HCT116 (cell line): ENCODE data around the gene NAB2.

Source experiments
- CTCF ChIP-seq, 3 experiments: fragments of 200-600 bp in 1 of 3; sonication (generic) in 1 of 3; IDR thresholded peaks in 2 of 3; conservative IDR thresholded peaks in 1 of 3; 2 replicates each; pipeline ENCODE4 v1.5.1; 2012 to 2017; ENCODE audit warnings: low read depth in 2 of 3, low read length in 2 of 3, antibody characterized with exemption in 1 of 3, borderline replicate concordance in 1 of 3, control low read depth in 1 of 3, mild to moderate bottlenecking in 1 of 3, mixed read lengths in 1 of 3, mixed run types in 1 of 3, moderate library complexity in 1 of 3; ENCODE audit not compliant: insufficient read depth in 1 of 3
- EGR1 ChIP-seq: IDR thresholded peaks from 2 replicates; pipeline ENCODE4 v1.6.1; 2012; ENCODE audit warnings: low read depth
- EZH2 ChIP-seq: fragments of 200-600 bp; sonication (generic); IDR thresholded peaks from 2 replicates; pipeline ENCODE4 v1.6.1; 2017; ENCODE audit warnings: antibody characterized with exemption, mixed run types
- FOSL1 ChIP-seq: IDR thresholded peaks from 2 replicates; pipeline ENCODE4 v1.6.1; 2012; ENCODE audit warnings: low read depth
- POLR2A ChIP-seq: IDR thresholded peaks from 2 replicates; pipeline ENCODE4 v1.7.0; 2011; ENCODE audit warnings: borderline replicate concordance; ENCODE audit not compliant: insufficient read depth, insufficient read length; ENCODE audit errors: extremely low read depth
- POLR2AphosphoS5 ChIP-seq: IDR thresholded peaks from 2 replicates; pipeline ENCODE4 v1.6.1; 2011; ENCODE audit warnings: mild to moderate bottlenecking, low read depth, low read length, moderate library complexity
- RAD21 ChIP-seq: IDR thresholded peaks from 2 replicates; pipeline ENCODE4 v1.6.1; 2012; ENCODE audit warnings: low read depth, mild to moderate bottlenecking
- REST ChIP-seq: IDR thresholded peaks from 2 replicates; pipeline ENCODE4 v1.6.1; 2012; ENCODE audit warnings: low read depth
- SP1 ChIP-seq: IDR thresholded peaks from 2 replicates; pipeline ENCODE4 v1.6.1; 2012; ENCODE audit warnings: low read depth
- ZFX ChIP-seq: fragments of 450-650 bp; IDR thresholded peaks from 2 replicates; pipeline ENCODE4 v1.6.1; 2017
- TF ChIP-seq, protein P1 (sequence below): IDR thresholded peaks from 2 replicates; pipeline ENCODE4 v1.6.1; 2012
- TF ChIP-seq, protein P2 (sequence below): IDR thresholded peaks from 2 replicates; pipeline ENCODE4 v1.6.1; 2011; ENCODE audit warnings: mild to moderate bottlenecking, low read length, moderate library complexity; ENCODE audit not compliant: insufficient replicate concordance; ENCODE audit errors: extremely low read depth

GRCh38 chr12:57090924-57091637 lies 2.2 kb downstream of the NAB2 start:
- TF ChIP-seq CTCF (IDR thresholded peaks at IDR 0.05 in 2 of 3, conservative IDR thresholded peaks at IDR 0.05 in 1 of 3; ENCODE audit: borderline replicate concordance in 1 of 3, insufficient read depth in 1 of 3, low read depth in 2 of 3, low read length in 2 of 3) (no peak), EGR1 (no peak), REST (no peak), FOSL1 (no peak), POLR2A (no peak), EZH2 (no peak), POLR2AphosphoS5 (no peak), SP1 (no peak), ZFX (no peak), RAD21 (no peak)
- TF ChIP-seq, protein P1, sequence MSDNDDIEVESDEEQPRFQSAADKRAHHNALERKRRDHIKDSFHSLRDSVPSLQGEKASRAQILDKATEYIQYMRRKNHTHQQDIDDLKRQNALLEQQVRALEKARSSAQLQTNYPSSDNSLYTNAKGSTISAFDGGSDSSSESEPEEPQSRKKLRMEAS = no peak
- TF ChIP-seq, protein P2, sequence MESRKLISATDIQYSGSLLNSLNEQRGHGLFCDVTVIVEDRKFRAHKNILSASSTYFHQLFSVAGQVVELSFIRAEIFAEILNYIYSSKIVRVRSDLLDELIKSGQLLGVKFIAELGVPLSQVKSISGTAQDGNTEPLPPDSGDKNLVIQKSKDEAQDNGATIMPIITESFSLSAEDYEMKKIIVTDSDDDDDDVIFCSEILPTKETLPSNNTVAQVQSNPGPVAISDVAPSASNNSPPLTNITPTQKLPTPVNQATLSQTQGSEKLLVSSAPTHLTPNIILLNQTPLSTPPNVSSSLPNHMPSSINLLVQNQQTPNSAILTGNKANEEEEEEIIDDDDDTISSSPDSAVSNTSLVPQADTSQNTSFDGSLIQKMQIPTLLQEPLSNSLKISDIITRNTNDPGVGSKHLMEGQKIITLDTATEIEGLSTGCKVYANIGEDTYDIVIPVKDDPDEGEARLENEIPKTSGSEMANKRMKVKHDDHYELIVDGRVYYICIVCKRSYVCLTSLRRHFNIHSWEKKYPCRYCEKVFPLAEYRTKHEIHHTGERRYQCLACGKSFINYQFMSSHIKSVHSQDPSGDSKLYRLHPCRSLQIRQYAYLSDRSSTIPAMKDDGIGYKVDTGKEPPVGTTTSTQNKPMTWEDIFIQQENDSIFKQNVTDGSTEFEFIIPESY = no peak
